HG03571 (cell line): ENCODE data around the gene PHACTR2.
"Not testable (repeated sequence)": the region's sequence is repeated elsewhere in the genome, so short reads cannot be mapped to it uniquely, and the experiment has no call there.

Experiments
- ATAC-seq: cut with Tn5 transposase; IDR thresholded peaks from one replicate; pipeline ENCODE4 v1.9.1; 2021; ENCODE audit not compliant: unreplicated experiment

Gene PHACTR2

GRCh38 chr6:143697076-143697800, 19.5 kb downstream of the PHACTR2 start:
- no peak for ATAC-seq

- no peak for ATAC-seq
Measured at GRCh38 chr6:143698329-143698728, 20.6 kb downstream of the PHACTR2 start.

GRCh38 chr6:143698759-143699429, 21.1 kb downstream of the PHACTR2 start:
- no peak for ATAC-seq

- ATAC-seq = no peak
Measured at GRCh38 chr6:143699430-143699825, 21.7 kb downstream of the PHACTR2 start.

- ATAC-seq = no peak
Measured at GRCh38 chr6:143700684-143701348, 23.1 kb downstream of the PHACTR2 start.

- no peak for ATAC-seq
Measured at GRCh38 chr6:143701349-143702234, 23.8 kb downstream of the PHACTR2 start.

- no peak for ATAC-seq
Measured at GRCh38 chr6:143705569-143705968, 27.8 kb downstream of the PHACTR2 start.

GRCh38 chr6:143707697-143708096, 29.9 kb downstream of the PHACTR2 start:
- ATAC-seq = no peak

GRCh38 chr6:143708889-143709288, 31.1 kb downstream of the PHACTR2 start:
- no peak for ATAC-seq

- ATAC-seq = no peak
Measured at GRCh38 chr6:143711714-143712113, 33.9 kb downstream of the PHACTR2 start.

GRCh38 chr6:143718472-143718871, 40.7 kb downstream of the PHACTR2 start:
- ATAC-seq = no peak

- ATAC-seq = no peak
Measured at GRCh38 chr6:143721642-143722041, 43.9 kb downstream of the PHACTR2 start.

GRCh38 chr6:143724876-143725275, 47.1 kb downstream of the PHACTR2 start:
- no peak for ATAC-seq

- ATAC-seq = peak; percentile 61
Measured at GRCh38 chr6:143726015-143726647, 48.4 kb downstream of the PHACTR2 start.

GRCh38 chr6:143727035-143727434, 49.3 kb downstream of the PHACTR2 start:
- ATAC-seq = no peak

GRCh38 chr6:143731789-143732188, 54.0 kb downstream of the PHACTR2 start:
- no peak for ATAC-seq

GRCh38 chr6:143732536-143732935, 54.8 kb downstream of the PHACTR2 start:
- ATAC-seq = no peak

- no peak for ATAC-seq
Measured at GRCh38 chr6:143733510-143733909, 55.7 kb downstream of the PHACTR2 start.

- ATAC-seq = no peak
Measured at GRCh38 chr6:143734641-143735063, 56.9 kb downstream of the PHACTR2 start.

- not testable (repeated sequence) for ATAC-seq
Measured at GRCh38 chr6:143738072-143738690, 60.4 kb downstream of the PHACTR2 start.
